GM12878 (cell line): ENCODE data around the gene PTK7. TPM values are rescaled to one million over a fixed set of nuclear protein-coding genes. Genes with fewer than 3 reads are reported as not detected.

Experiments used
- IRF3 ChIP-seq: fragments of 450-650 bp; IDR thresholded peaks from 2 replicates; pipeline ENCODE4 v1.6.1; 2014; ENCODE audit warnings: mild to moderate bottlenecking
- MXI1 ChIP-seq: fragments of 150-350 bp; IDR thresholded peaks from 2 replicates; pipeline ENCODE4 v1.6.1; 2011; ENCODE audit warnings: low read depth, mild to moderate bottlenecking, inconsistent platforms, low read length, improper control_type of control experiment
- ZNF687 ChIP-seq: fragments of 450-650 bp; IDR thresholded peaks from 2 replicates; pipeline ENCODE4 v1.6.1; 2017; ENCODE audit warnings: mild to moderate bottlenecking, moderate library complexity
- polyA plus RNA-seq, 11 experiments: library from polyadenylated mRNA; depleted of rRNA in 4 of 11; unstranded in 6 of 11; stranded (reverse) in 5 of 11; fragments of >200 nt; fragmentation: Nextera tagmentation in 4 of 11; fragmentation: Illumina TruSeq in 1 of 11; extraction: Ambion mirVana in 4 of 11; extraction: Trizol in 1 of 11; gene quantifications; 1 replicate in 1 of 11; 2 replicates in 10 of 11; pipeline versions ENCODE4 v1.2.1 to v1.2.3, GENCODE V29; 2011 to 2016; ENCODE audit warnings: inconsistent platforms in 2 of 11, missing spikeins in 2 of 11, low read depth in 1 of 11
- total RNA-seq, 4 experiments: library from RNA; depleted of rRNA in 3 of 4; stranded (reverse); fragments of >200 nt in 3 of 4; fragmentation: Illumina TruSeq in 1 of 4; extraction: Trizol in 1 of 4; gene quantifications; 2 replicates each; pipeline versions ENCODE4 v1.2.1 to v1.2.3, GENCODE V29; 2013 to 2021
- TF ChIP-seq, protein P1 (sequence below): fragments of 450-650 bp; IDR thresholded peaks from 2 replicates; pipeline ENCODE4 v1.6.1; 2017; ENCODE audit warnings: antibody characterized with exemption, mild to moderate bottlenecking, moderate library complexity

PTK7 gene
- total and polyA plus RNA-seq, 10 of the 15 experiments (the other 5 are each of a cell fraction or from before 2014, with no cell fraction given), result 0.18 to 14.4 (median 3.3) TPM; not detected in 1

DNA sequence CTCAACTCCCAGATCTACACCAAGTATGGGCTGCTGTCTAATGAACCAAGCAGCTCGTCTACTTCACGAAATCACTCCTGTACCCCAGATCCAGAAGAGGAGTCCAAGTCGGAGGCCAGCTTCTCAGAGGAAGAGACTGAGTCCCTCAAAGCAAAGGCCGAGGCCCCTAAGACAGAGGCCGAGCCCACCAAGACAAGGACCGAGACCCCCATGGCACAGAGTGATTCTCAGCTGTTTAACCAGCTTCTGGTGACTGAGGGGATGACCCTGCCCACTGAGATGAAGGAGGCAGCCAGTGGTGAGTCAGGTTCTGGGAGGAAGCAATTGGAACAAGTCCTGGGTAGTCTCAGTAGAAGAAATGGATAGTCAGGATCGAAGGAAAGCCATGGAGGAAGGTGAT, 111.7 kb downstream of the PTK7 start (continued):
- TF ChIP-seq, protein P1, sequence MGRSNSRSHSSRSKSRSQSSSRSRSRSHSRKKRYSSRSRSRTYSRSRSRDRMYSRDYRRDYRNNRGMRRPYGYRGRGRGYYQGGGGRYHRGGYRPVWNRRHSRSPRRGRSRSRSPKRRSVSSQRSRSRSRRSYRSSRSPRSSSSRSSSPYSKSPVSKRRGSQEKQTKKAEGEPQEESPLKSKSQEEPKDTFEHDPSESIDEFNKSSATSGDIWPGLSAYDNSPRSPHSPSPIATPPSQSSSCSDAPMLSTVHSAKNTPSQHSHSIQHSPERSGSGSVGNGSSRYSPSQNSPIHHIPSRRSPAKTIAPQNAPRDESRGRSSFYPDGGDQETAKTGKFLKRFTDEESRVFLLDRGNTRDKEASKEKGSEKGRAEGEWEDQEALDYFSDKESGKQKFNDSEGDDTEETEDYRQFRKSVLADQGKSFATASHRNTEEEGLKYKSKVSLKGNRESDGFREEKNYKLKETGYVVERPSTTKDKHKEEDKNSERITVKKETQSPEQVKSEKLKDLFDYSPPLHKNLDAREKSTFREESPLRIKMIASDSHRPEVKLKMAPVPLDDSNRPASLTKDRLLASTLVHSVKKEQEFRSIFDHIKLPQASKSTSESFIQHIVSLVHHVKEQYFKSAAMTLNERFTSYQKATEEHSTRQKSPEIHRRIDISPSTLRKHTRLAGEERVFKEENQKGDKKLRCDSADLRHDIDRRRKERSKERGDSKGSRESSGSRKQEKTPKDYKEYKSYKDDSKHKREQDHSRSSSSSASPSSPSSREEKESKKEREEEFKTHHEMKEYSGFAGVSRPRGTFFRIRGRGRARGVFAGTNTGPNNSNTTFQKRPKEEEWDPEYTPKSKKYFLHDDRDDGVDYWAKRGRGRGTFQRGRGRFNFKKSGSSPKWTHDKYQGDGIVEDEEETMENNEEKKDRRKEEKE, result no peak
- no peak for TF ChIP-seq IRF3
- TF ChIP-seq MXI1, result no peak
- no peak for TF ChIP-seq ZNF687
